HepG2 (cell line): Measurements from ENCODE around the gene ADGRV1. TPM values are rescaled to one million over a fixed set of nuclear protein-coding genes. Genes with fewer than 3 reads are reported as not detected.

ENCODE experiments used
- ATAC-seq: fragments of 200-7000 bp; cut with Tn5 transposase; 3 replicates; pipeline ENCODE4 v1.9.1; 2020; ENCODE audit warnings: mild to moderate bottlenecking, moderate library complexity
- BruUV-seq: library from RNA; stranded (reverse); fragments of 400-500 nt; replicated peaks from 2 replicates; lab custom pipeline; 2021; lab: Mats Ljungman, UMichigan
- CTCF ChIA-PET: fragments of 300-600 bp; formaldehyde crosslinking; extraction: SDS; loops from one replicate; lab custom pipeline; 2021; ENCODE audit warnings: low total read pairs, inconsistent platforms, low intra/inter-chr PET ratio; lab: Yijun Ruan, JAX
- POLR2A ChIA-PET: fragments of 350-600 bp; sonication (Branson Sonifier 250); formaldehyde crosslinking; loops from one replicate; lab custom pipeline; 2020; ENCODE audit warnings: antibody characterized with exemption, inconsistent platforms; lab: Yijun Ruan, JAX
- DNase-seq: peaks from one replicate; pipeline ENCODE4 v3.0.0-alpha.2; 2015; ENCODE audit warnings: low spot score
- FAIRE-seq: peaks from 3 replicates; lab custom pipeline; 2011; peaks lifted over from hg19 to GRCh38; lab: Jason Lieb, UNC
- H2AFZ ChIP-seq: one replicate; pipeline ENCODE4 v1.6.1; 2011; ENCODE audit warnings: low read length, inconsistent platforms
- H3K27ac ChIP-seq: fragments of 300-600 bp; 3 replicates; pipeline ENCODE4 v1.8.0; 2011; ENCODE audit warnings: mixed run types, mild to moderate bottlenecking, mixed read lengths, low read length, inconsistent platforms; ENCODE audit not compliant: insufficient read depth; ENCODE audit errors: extremely low read length
- H3K27me3 ChIP-seq, 2 experiments: fragments of 200-600 bp in 1 of 2; 2 replicates in 1 of 2; 3 replicates in 1 of 2; pipeline versions ENCODE4 v1.6.0 to v1.8.0; 2011; ENCODE audit warnings: low read length in 2 of 2, mild to moderate bottlenecking in 2 of 2, moderate library complexity in 2 of 2, inconsistent platforms in 1 of 2; ENCODE audit not compliant: insufficient read depth in 2 of 2, control insufficient read depth in 1 of 2
- H3K36me3 ChIP-seq, 2 experiments: fragments of 200-600 bp in 1 of 2; replicated peaks in 1 of 2; 2 replicates in 1 of 2; 3 replicates in 1 of 2; pipeline versions ENCODE4 v1.5.1 to v1.8.0; 2011; ENCODE audit warnings: low read length in 2 of 2, inconsistent platforms in 1 of 2; ENCODE audit not compliant: insufficient read depth in 2 of 2, control insufficient read depth in 1 of 2
- H3K4me1 ChIP-seq: 2 replicates; pipeline ENCODE4 v1.5.1; 2012; ENCODE audit warnings: low read length, inconsistent platforms; ENCODE audit not compliant: insufficient read depth
- H3K4me2 ChIP-seq: 2 replicates; pipeline ENCODE4 v1.6.0; 2011; ENCODE audit warnings: low read depth, low read length, inconsistent platforms
- H3K4me3 ChIP-seq, 3 experiments: fragments of 200-600 bp in 1 of 3; sonication (generic), shearing (Covaris generic) in 1 of 3; replicated peaks in 1 of 3; 2 replicates each; pipeline ENCODE4 v1.5.1; 2011 to 2016; ENCODE audit warnings: low read length in 3 of 3, inconsistent platforms in 2 of 3, low read depth in 2 of 3, mild to moderate bottlenecking in 2 of 3, control low read depth in 1 of 3, mixed read lengths in 1 of 3; ENCODE audit not compliant: insufficient read depth in 1 of 3
- H3K79me2 ChIP-seq: one replicate; pipeline ENCODE4 v1.6.1; 2011; ENCODE audit warnings: low read length, inconsistent platforms; ENCODE audit not compliant: insufficient read depth
- H3K9ac ChIP-seq: 2 replicates; pipeline ENCODE4 v1.6.0; 2011; ENCODE audit warnings: mild to moderate bottlenecking, low read depth, low read length, inconsistent platforms; ENCODE audit not compliant: insufficient read depth
- H3K9me3 ChIP-seq: 2 replicates; pipeline ENCODE4 v1.5.1; 2012; ENCODE audit warnings: mild to moderate bottlenecking, low read length
- H4K20me1 ChIP-seq: 2 replicates; pipeline ENCODE4 v1.6.0; 2011; ENCODE audit warnings: inconsistent platforms, mild to moderate bottlenecking, low read length, moderate library complexity; ENCODE audit not compliant: insufficient read depth
- BHLHE40 ChIP-seq: IDR thresholded peaks from 2 replicates; pipeline ENCODE4 v1.6.1; 2011; ENCODE audit warnings: low read length, improper control_type of control experiment
- MXD3 ChIP-seq: IDR thresholded peaks from 2 replicates; pipeline ENCODE4 v1.6.1; 2016; ENCODE audit warnings: mild to moderate bottlenecking, missing biosample characterization, missing genetic modification reagents
- MYNN ChIP-seq: sonication (generic); formaldehyde crosslinking; IDR thresholded peaks from 2 replicates; pipeline ENCODE4 v1.4.0; 2020; ENCODE audit warnings: mild to moderate bottlenecking, low read depth, missing genetic modification reagents
- PBX3 ChIP-seq: sonication (generic); formaldehyde crosslinking; IDR thresholded peaks from 2 replicates; pipeline ENCODE4 v1.8.1; 2023; ENCODE audit warnings: missing genetic modification reagents, inconsistent platforms, borderline replicate concordance
- PCBP2 ChIP-seq: fragments of 200-400 bp; formaldehyde crosslinking; optimal IDR thresholded peaks from 2 replicates; pipeline ENCODE3; 2018; ENCODE audit warnings: low read length, low read depth; ENCODE audit not compliant: poor library complexity, severe bottlenecking
- ZBTB26 ChIP-seq: IDR thresholded peaks from 2 replicates; pipeline ENCODE4 v1.6.1; 2016; ENCODE audit warnings: missing compliant biosample characterization, missing genetic modification reagents, borderline replicate concordance
- ZNF296 ChIP-seq: sonication (generic); formaldehyde crosslinking; conservative IDR thresholded peaks from 2 replicates; pipeline ENCODE4 v1.5.0; 2020; ENCODE audit warnings: mild to moderate bottlenecking, missing genetic modification reagents
- ZNF614 ChIP-seq: IDR thresholded peaks from 2 replicates; pipeline ENCODE4 v1.6.1; 2018; ENCODE audit warnings: missing biosample characterization, missing genetic modification reagents, inconsistent platforms, borderline replicate concordance
- WGBS: methylation state at CpG from one replicate; pipeline ENCODE4 v1.1.6; 2017; ENCODE audit warnings: low lambda C conversion rate; 5-methylcytosine and 5-hydroxymethylcytosine counted together
- in situ Hi-C: cut with HindIII; loops from 2 replicates; pipeline ENCODE4 v1.10.0; 2017; ENCODE audit warnings: low pct_unique_long_range_greater_than_20kb; ENCODE audit not compliant: extremely low pct_ligation_motif_present
- intact Hi-C: fragments of 100-400 bp; cut with micrococcal nuclease; formaldehyde crosslinking; loops from one replicate; pipeline ENCODE4 v1.10.0; 2022; ENCODE audit not compliant: unreplicated experiment
- polyA plus RNA-seq, 8 experiments: library from polyadenylated mRNA; depleted of rRNA in 3 of 8; stranded (reverse) in 7 of 8; unstranded in 1 of 8; fragments of >200 nt; fragmentation: Illumina TruSeq in 4 of 8; extraction: Trizol in 4 of 8; gene quantifications; 2 replicates each; pipeline versions ENCODE4 v1.2.1 to v1.2.3, GENCODE V29; 2011 to 2016; ENCODE audit warnings: low read depth in 4 of 8, missing spikeins in 1 of 8, mixed read lengths in 1 of 8; ENCODE audit not compliant: insufficient read depth in 1 of 8
- total RNA-seq, 5 experiments: library from RNA; depleted of rRNA; stranded (reverse); fragments of >200 nt; fragmentation: Illumina TruSeq; extraction: Trizol; gene quantifications; 2 replicates each; pipeline ENCODE4 v1.2.3, GENCODE V29; 2016; ENCODE audit warnings: low read depth in 1 of 5

Gene ADGRV1
- total and polyA plus RNA-seq, 2 of the 13 experiments (the other 11 are each of a cell fraction or from before 2014, with no cell fraction given): 1.7 to 3.9 TPM

GRCh38 chr5:90691533-90691932 is 132.9 kb downstream of the ADGRV1 start:
- TF ChIP-seq MXD3 (CRISPR knock-in tag) (no peak), ZNF296 (CRISPR knock-in tag) (no peak), ZBTB26 (no peak), ZNF614 (CRISPR knock-in tag) (no peak), PBX3 (no peak), PCBP2 (no peak), BHLHE40 (no peak), MYNN (CRISPR knock-in tag) (no peak)
- no peak for ATAC-seq
- Histone ChIP-seq H4K20me1 (no peaks in the 10 kb centered on the region), H3K9me3 (no peaks in the 10 kb centered on the region), H3K4me3 (no peak overlapping the region), H3K27me3 (peaks cover 0 to 9% of the 10 kb centered on the region in 2 experiments; a peak in 3 of 5 replicates), H3K9ac (no peak overlapping the region), H3K36me3 (no peaks in the 10 kb centered on the region), H3K4me1 (no peaks in the 10 kb centered on the region), H3K79me2 (no peaks in the 10 kb centered on the region), H2AFZ (no peak overlapping the region), H3K4me2 (no peak overlapping the region), H3K27ac (no peak overlapping the region)
- no peak for FAIRE-seq
- intact Hi-C loops: no loop called here
- no TSS peak for BruUV-seq
- in situ Hi-C loops: no loop called here
- WGBS: 9% methylated on average over 4 of the region's 4 CpGs
- POLR2A ChIA-PET: no interaction called here
- DNase-seq: no peak
- CTCF ChIA-PET: no interaction called here
